GM18507 (cell line): Measurements from ENCODE around the gene GABRA5.
"Not testable (repeated sequence)": the region's sequence is repeated elsewhere in the genome, so short reads cannot be mapped to it uniquely, and the experiment has no call there.

Source experiments
- DNase-seq: peaks from one replicate; pipeline ENCODE4 v3.0.0; 2011; ENCODE audit warnings: low read depth; ENCODE audit not compliant: insufficient read length; ENCODE audit errors: extremely low spot score
- FAIRE-seq: peaks from 2 replicates; lab custom pipeline; 2011; peaks lifted over from hg19 to GRCh38; lab: Jason Lieb, UNC

GABRA5 gene

GRCh38 chr15:26874774-26875475, 8.1 kb downstream of the GABRA5 start:
- FAIRE-seq: no peak
- DNase-seq: no peak

- DNase-seq (no peak), FAIRE-seq (no peak)
Measured at GRCh38 chr15:26875476-26875850, 8.6 kb downstream of the GABRA5 start.

GRCh38 chr15:26877831-26878230, 11.0 kb downstream of the GABRA5 start:
- FAIRE-seq (no peak), DNase-seq (no peak)

- FAIRE-seq: no peak
- DNase-seq: no peak
Measured at GRCh38 chr15:26879706-26880105, 12.8 kb downstream of the GABRA5 start.

- FAIRE-seq (no peak), DNase-seq (no peak)
Measured at GRCh38 chr15:26882112-26882511, 15.2 kb downstream of the GABRA5 start.

GRCh38 chr15:26882616-26883365, 15.9 kb downstream of the GABRA5 start:
- FAIRE-seq: no peak

GRCh38 chr15:26883466-26883865, 16.6 kb downstream of the GABRA5 start:
- no peak for FAIRE-seq
- no peak for DNase-seq

More at GRCh38 chr15:26882616-26883365, 15.9 kb downstream of the GABRA5 start:
- DNase-seq: no peak

- no peak for DNase-seq
- no peak for FAIRE-seq
Measured at GRCh38 chr15:26886566-26886965, 19.7 kb downstream of the GABRA5 start.

- FAIRE-seq (no peak), DNase-seq (no peak)
Measured at GRCh38 chr15:26887926-26888666, 21.2 kb downstream of the GABRA5 start.

GRCh38 chr15:26888761-26889160, 21.9 kb downstream of the GABRA5 start:
- DNase-seq (no peak), FAIRE-seq (no peak)

- FAIRE-seq: peak; percentile 72
- DNase-seq: no peak
Measured at GRCh38 chr15:26889298-26889898, 22.5 kb downstream of the GABRA5 start.

GRCh38 chr15:26890451-26890850, 23.6 kb downstream of the GABRA5 start:
- DNase-seq: no peak
- no peak for FAIRE-seq

- FAIRE-seq: no peak
- no peak for DNase-seq
Measured at GRCh38 chr15:26890988-26891387, 24.1 kb downstream of the GABRA5 start.

GRCh38 chr15:26891448-26892181, 24.8 kb downstream of the GABRA5 start:
- FAIRE-seq (no peak), DNase-seq (no peak)

- DNase-seq: no peak
- no peak for FAIRE-seq
Measured at GRCh38 chr15:26892182-26892518, 25.3 kb downstream of the GABRA5 start.

- FAIRE-seq (no peak), DNase-seq (no peak)
Measured at GRCh38 chr15:26892678-26893077, 25.8 kb downstream of the GABRA5 start.

GRCh38 chr15:26893351-26894065, 26.6 kb downstream of the GABRA5 start:
- FAIRE-seq (no peak), DNase-seq (no peak)

GRCh38 chr15:26894181-26894580, 27.3 kb downstream of the GABRA5 start:
- DNase-seq (no peak), FAIRE-seq (no peak)

GRCh38 chr15:26895346-26895745, 28.5 kb downstream of the GABRA5 start:
- DNase-seq, FAIRE-seq: not testable (repeated sequence)
